Small intestine (tissue), 7 donors: ENCODE measurements around the gene BORCS8. TPM values are rescaled to one million over a fixed set of nuclear protein-coding genes. Genes with fewer than 3 reads are reported as not detected.
A peak's percentile ranks its signal among the peaks of the same experiment; 100 is the strongest.
"Not testable (repeated sequence)": the region's sequence is repeated elsewhere in the genome, so short reads cannot be mapped to it uniquely, and the experiment has no call there.

Experiments used
- DNase-seq, 2 donors: peaks; one replicate each; pipeline versions ENCODE4 v3.0.0 to v3.0.0-alpha.2; 2013
- FAIRE-seq: peaks from 2 replicates; lab custom pipeline; 2012; peaks lifted over from hg19 to GRCh38; lab: Jason Lieb, UNC
- H3K27ac ChIP-seq, 3 donors: one replicate each; pipeline ENCODE4 v1.5.1; 2013; ENCODE audit warnings: low read length in 2 of 3, mild to moderate bottlenecking in 2 of 3, control low read depth in 1 of 3, inconsistent platforms in 1 of 3, low read depth in 1 of 3, moderate library complexity in 1 of 3
- H3K27me3 ChIP-seq, 3 donors: one replicate each; pipeline ENCODE4 v1.6.1; 2013; ENCODE audit warnings: low read length in 3 of 3, inconsistent platforms in 1 of 3; ENCODE audit not compliant: control insufficient read depth in 3 of 3, insufficient read depth in 3 of 3
- H3K36me3 ChIP-seq, 3 donors: one replicate each; pipeline ENCODE4 v1.6.1; 2013; ENCODE audit warnings: low read length in 3 of 3, inconsistent platforms in 1 of 3, low read depth in 1 of 3, mild to moderate bottlenecking in 1 of 3, moderate library complexity in 1 of 3; ENCODE audit not compliant: control insufficient read depth in 3 of 3, insufficient read depth in 2 of 3
- H3K4me1 ChIP-seq, 3 donors: one replicate each; pipeline ENCODE4 v1.6.1; 2013; ENCODE audit warnings: low read length in 2 of 3, inconsistent platforms in 1 of 3, low read depth in 1 of 3, mild to moderate bottlenecking in 1 of 3, moderate library complexity in 1 of 3; ENCODE audit not compliant: control insufficient read depth in 3 of 3, insufficient read depth in 2 of 3
- H3K4me3 ChIP-seq, 3 donors: one replicate each; pipeline ENCODE4 v1.5.1; 2013; ENCODE audit warnings: low read length in 3 of 3, control low read depth in 1 of 3, inconsistent platforms in 1 of 3, low read depth in 1 of 3, mild to moderate bottlenecking in 1 of 3, moderate library complexity in 1 of 3
- H3K9me3 ChIP-seq, 2 donors: one replicate each; pipeline ENCODE4 v1.6.1; 2013; ENCODE audit warnings: low read depth in 1 of 2, low read length in 1 of 2; ENCODE audit not compliant: control insufficient read depth in 2 of 2, insufficient read depth in 1 of 2
- WGBS, 3 donors: extraction: QIAGEN DNeasy Blood & Tissue Kit; methylation state at CpG; one replicate each; pipeline ENCODE4 v1.1.7; 2013; 5-methylcytosine and 5-hydroxymethylcytosine counted together
- polyA plus RNA-seq, 4 donors: library from polyadenylated mRNA; stranded (reverse) in 3 of 4; unstranded in 1 of 4; fragments of 200-250 nt in 3 of 4; fragments of 120-200 nt in 1 of 4; gene quantifications; one replicate each; pipeline versions ENCODE4 v1.2.1 to v1.2.3, GENCODE V29; 2013
- donor health status: healthy with polysubstance abuse.
- donor health status: control.
- donor health status: control.
- donor health status: Bipolar disorder and iron deficiency.
- donor health status: healthy.

The BORCS8 gene
- polyA plus RNA-seq, 4 donors = 15.1 to 24.7 (median 18.4) TPM

GRCh38 chr19:19152668-19153384 lies 39.1 kb downstream of the BORCS8 start:
- Histone ChIP-seq H3K4me3 (no peak overlapping the region), H3K27me3 (no peaks in the 10 kb centered on the region), H3K36me3 (peaks cover 0 to 42% (median 0%) of the 10 kb centered on the region in 3 donors), H3K9me3 (peaks cover 0 to 11% of the 10 kb centered on the region in 2 donors), H3K27ac (no peak overlapping the region), H3K4me1 (no peaks in the 10 kb centered on the region)
- DNase-seq = no peak
- 79 to 84% (median 82%) methylated on average over 13 of the region's 13 CpGs for WGBS, 3 donors
- no peak for FAIRE-seq

GRCh38 chr19:19151418-19151817 lies 40.5 kb downstream of the BORCS8 start:
- Histone ChIP-seq H3K27ac (no peak overlapping the region), H3K36me3 (peaks cover 0 to 50% (median 0%) of the 10 kb centered on the region in 3 donors), H3K27me3 (no peaks in the 10 kb centered on the region), H3K4me3 (no peak overlapping the region), H3K4me1 (no peaks in the 10 kb centered on the region), H3K9me3 (peaks cover 0 to 14% of the 10 kb centered on the region in 2 donors)
- FAIRE-seq (no peak), DNase-seq (no peak)
- 71 to 86% (median 79%) methylated on average over 11 of the region's 11 CpGs for WGBS, 3 donors

GRCh38 chr19:19149435-19149834 lies 42.5 kb downstream of the BORCS8 start:
- no peak for FAIRE-seq
- no peaks in the 10 kb centered on the region for H3K27me3 ChIP-seq
- WGBS, 3 donors = 79 to 90% (median 85%) methylated on average over 2 of the region's 2 CpGs
- H3K9me3 ChIP-seq = peaks cover 0 to 4% of the 10 kb centered on the region in 2 donors
- DNase-seq = no peak
- no peak overlapping the region for H3K27ac ChIP-seq
- no peak overlapping the region for H3K4me3 ChIP-seq
- H3K36me3 ChIP-seq = peaks cover 0 to 40% (median 0%) of the 10 kb centered on the region in 3 donors
- H3K4me1 ChIP-seq = peaks cover 0 to 3% (median 0%) of the 10 kb centered on the region in 3 donors

GRCh38 chr19:19148504-19148903 lies 43.4 kb downstream of the BORCS8 start:
- not testable (repeated sequence) for H3K27ac ChIP-seq, H3K4me3 ChIP-seq, DNase-seq, H3K4me1 ChIP-seq, H3K9me3 ChIP-seq, H3K27me3 ChIP-seq, FAIRE-seq
- 95 to 98% (median 97%) methylated on average over 8 of the region's 8 CpGs for WGBS, 3 donors
- H3K36me3 ChIP-seq = peaks cover 0 to 40% (median 0%) of the 10 kb centered on the region in 3 donors

DNA sequence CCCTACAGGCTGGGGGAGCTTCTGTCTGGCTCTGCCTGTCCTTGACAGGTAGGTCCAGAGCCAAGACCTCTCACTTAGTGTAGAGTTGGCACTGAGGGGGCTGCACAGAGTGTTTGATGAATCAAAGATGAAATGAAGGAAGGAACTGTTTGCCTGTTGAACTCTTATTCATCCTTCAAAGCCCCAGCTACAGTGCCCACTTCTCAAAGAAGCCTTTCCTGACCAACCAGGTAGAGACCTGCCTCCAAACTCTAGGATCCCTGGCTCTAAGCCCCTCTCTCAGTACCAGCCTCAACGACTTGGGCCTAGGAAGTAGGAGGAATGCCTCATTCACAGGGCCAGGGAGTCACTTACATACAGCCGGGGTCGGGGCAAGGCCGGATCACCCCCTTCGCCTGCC lies 44.6 kb downstream of the BORCS8 start:
- Histone ChIP-seq H3K27ac (no peak overlapping the region), H3K36me3 (peaks cover 0 to 40% (median 0%) of the 10 kb centered on the region in 3 donors), H3K9me3 (peaks cover 0 to 4% of the 10 kb centered on the region in 2 donors), H3K4me3 (no peak overlapping the region), H3K4me1 (peaks cover 0 to 3% (median 0%) of the 10 kb centered on the region in 3 donors), H3K27me3 (no peaks in the 10 kb centered on the region)
- FAIRE-seq = no peak
- 94 to 95% (median 94%) methylated on average over 5 of the region's 5 CpGs for WGBS, 3 donors
- no peak for DNase-seq

DNA sequence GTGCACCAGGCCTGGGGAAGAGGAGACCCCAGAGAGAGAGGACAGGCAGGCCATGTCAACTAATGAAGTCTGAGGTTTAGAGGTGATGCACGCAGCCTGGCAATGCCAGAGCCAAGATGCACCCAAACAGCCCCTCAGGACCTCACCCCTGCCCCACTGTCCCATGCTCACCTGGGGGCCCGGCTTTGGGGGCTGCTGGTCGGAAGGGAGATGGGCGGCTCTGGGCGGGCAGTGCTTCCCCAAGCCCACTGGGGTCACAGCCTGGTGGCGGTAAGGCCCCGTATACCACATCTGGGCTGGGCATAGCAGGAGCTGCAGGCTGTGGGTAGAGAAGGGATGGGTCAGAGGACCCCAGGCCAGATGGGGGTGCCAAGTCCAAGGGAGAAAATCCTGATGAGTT lies 45.1 kb downstream of the BORCS8 start:
- FAIRE-seq (no peak), DNase-seq (no peak)
- 93 to 97% (median 97%) methylated on average over 7 of the region's 7 CpGs for WGBS, 3 donors

DNA sequence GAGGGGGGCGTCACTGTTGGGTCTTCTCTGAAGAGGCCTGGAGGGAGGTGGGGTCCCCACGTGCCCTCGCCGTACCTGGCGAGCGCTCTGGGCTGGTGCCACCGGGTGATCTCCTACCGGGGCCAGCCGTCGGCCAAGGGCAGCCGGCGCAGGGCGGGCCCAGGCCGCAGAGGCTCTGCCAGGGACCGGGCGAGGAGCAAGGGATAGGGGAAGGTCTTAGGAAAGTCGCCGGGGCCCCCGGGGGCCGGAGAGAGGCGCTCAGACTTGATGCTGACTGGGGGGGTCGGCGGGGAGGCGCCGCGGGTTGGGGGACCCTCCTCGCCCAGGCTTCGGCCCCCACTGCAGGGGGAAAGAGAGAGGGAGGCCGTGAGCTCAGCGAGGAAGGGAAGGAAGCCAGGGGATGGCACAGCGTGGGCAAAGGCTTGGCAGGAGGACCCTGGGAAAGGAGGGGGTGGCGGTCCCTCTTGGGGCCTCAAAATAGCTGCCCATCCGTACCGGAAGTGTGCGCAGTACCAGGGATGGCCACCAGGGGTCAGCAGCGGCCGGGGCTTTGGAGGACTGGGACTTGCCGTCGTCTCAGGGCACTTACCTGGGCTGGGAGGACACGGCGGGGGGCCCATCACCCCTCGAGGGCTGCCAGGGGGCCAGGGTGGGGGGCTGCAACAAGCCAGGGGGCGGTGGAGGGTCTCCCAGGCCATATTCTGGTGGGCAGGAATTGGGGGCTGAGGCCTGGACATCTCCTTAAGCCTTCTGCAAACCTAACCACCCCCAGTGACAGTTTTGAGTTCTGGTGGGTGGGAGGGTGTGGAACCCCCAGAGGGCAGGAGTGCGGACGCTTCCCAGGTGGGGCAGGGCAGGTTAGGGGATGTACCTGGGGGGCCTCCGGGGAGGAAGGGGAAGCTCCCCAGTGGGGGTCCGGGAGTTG lies 46.0 kb downstream of the BORCS8 start:
- FAIRE-seq (no peak), DNase-seq (peak; percentile 66 to 83)
- Histone ChIP-seq H3K27ac (no peak overlapping the region), H3K4me1 (peaks cover 0 to 3% (median 0%) of the 10 kb centered on the region in 3 donors), H3K27me3 (no peaks in the 10 kb centered on the region), H3K36me3 (peaks cover 0 to 37% (median 0%) of the 10 kb centered on the region in 3 donors), H3K4me3 (peak overlapping the region in 1 of 3 donors; percentile 17), H3K9me3 (peaks cover 0 to 4% of the 10 kb centered on the region in 2 donors)
- 35 to 43% (median 38%) methylated on average over 35 to 47 of the region's 47 CpGs for WGBS, 3 donors

More for the DNA sequence above, 45.1 kb downstream of the BORCS8 start:
- H3K4me3 ChIP-seq = no peak overlapping the region
- H3K4me1 ChIP-seq = peaks cover 0 to 3% (median 0%) of the 10 kb centered on the region in 3 donors
- H3K36me3 ChIP-seq = peaks cover 0 to 40% (median 0%) of the 10 kb centered on the region in 3 donors
- peaks cover 0 to 4% of the 10 kb centered on the region in 2 donors for H3K9me3 ChIP-seq
- H3K27ac ChIP-seq = no peak overlapping the region
- H3K27me3 ChIP-seq = no peaks in the 10 kb centered on the region

- H3K4me1 ChIP-seq = peaks cover 0 to 3% (median 0%) of the 10 kb centered on the region in 3 donors
- no peak overlapping the region for H3K4me3 ChIP-seq
- H3K36me3 ChIP-seq = peaks cover 0 to 31% (median 0%) of the 10 kb centered on the region in 3 donors
- no peaks in the 10 kb centered on the region for H3K27me3 ChIP-seq
- WGBS, 3 donors = 89 to 93% (median 90%) methylated on average over 12 to 17 of the region's 17 CpGs
- DNase-seq (no peak), FAIRE-seq (no peak)
- H3K9me3 ChIP-seq = peaks cover 0 to 4% of the 10 kb centered on the region in 2 donors
- no peak overlapping the region for H3K27ac ChIP-seq
Observed at GRCh38 chr19:19145281-19145680, 46.7 kb downstream of the BORCS8 start.
